HG03095 (cell line): Measurements from ENCODE around the gene OR4K13.

Experiments used
- ATAC-seq: cut with Tn5 transposase; IDR thresholded peaks from one replicate; pipeline ENCODE4 v1.9.1; 2021; ENCODE audit warnings: moderate library complexity; ENCODE audit not compliant: unreplicated experiment

The OR4K13 gene, protein sequence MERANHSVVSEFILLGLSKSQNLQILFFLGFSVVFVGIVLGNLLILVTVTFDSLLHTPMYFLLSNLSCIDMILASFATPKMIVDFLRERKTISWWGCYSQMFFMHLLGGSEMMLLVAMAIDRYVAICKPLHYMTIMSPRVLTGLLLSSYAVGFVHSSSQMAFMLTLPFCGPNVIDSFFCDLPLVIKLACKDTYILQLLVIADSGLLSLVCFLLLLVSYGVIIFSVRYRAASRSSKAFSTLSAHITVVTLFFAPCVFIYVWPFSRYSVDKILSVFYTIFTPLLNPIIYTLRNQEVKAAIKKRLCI

DNA sequence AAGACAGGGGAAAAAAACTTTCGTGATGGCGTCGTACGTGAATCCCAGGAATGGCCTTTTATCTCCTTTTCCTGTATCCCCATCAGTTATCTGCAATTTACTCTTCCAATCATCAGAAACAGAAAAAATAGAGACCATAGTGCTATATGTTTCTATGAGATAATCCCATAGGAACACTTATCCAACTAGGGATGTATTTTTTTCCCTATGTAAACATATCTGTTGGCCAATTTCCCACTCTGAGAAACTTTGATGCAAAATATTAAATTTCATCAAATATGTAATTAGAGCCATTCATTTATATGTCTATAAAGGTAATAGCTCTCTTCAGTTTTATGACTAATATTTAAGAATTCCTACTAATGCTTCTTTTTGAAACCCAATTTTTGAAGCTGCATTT, at the start of gene OR4K13:
TSS of gene OR4K13 (minus strand) at position 101 of the 400 bp plus-strand sequence. CDS start 1,280 bp downstream, outside the sequence.
- ATAC-seq: no peak

DNA sequence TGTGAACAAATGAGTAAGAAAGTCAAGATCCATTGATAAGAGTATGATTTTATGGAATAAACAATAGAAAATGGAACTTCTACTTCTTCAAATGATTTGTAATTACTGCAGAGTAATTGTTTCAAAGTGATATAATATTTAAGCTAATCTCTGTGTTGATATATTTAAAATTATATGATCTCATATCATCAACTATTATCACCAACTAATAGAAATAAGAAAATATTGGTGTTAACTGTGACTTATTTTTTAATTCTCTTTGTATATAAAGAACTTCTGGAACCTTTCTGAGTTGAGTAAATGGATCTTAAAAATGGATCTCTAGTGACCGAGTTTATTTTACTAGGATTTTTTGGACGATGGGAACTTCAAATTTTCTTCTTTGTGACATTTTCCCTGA, 23.9 kb upstream of the OR4K13 start, which contains the start of gene OR4L1:
TSS of gene OR4L1 (plus strand) at position 301 of the 400 bp plus-strand sequence. CDS start at position 301, 0 bp downstream.
- ATAC-seq: no peak

DNA sequence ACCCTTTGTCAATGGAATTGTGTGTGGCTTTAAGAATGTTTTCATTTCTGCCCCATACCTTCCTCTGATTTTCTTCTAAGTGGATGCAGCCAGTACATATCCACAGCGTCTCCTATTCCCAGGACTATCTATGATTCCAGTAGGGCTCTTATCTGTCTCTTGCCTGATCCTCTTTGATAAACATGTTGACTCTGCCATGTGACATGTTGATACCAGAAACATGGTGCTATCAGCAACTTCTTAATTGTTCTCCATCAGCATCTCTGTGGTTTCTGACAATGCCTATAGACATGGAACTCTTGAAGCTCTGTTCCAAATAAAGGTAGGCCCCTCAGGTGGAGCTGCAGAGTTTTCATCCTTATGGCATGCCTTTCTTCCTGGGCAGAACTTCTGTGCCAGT, 12.4 kb upstream of the OR4K13 start:
- no peak for ATAC-seq

DNA sequence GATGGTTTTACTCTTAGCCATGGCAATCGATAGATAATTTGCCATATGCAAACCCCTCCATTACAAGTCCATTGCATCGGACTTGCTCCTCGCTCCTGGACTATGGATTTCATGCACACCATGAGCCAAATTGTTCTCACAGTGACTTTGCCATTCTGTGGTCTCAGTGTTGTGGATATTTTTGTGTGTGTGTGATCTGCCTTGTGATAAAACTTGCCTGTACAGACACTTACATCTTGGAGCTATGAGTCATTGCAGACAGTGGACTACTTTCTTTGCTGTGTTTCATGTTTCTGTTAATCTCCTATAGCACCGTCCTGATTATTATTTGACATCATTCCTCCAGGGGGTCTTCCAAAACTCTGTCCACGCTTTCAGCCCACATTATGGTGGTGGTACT, 8.4 kb upstream of the OR4K13 start:
- ATAC-seq: no peak

DNA sequence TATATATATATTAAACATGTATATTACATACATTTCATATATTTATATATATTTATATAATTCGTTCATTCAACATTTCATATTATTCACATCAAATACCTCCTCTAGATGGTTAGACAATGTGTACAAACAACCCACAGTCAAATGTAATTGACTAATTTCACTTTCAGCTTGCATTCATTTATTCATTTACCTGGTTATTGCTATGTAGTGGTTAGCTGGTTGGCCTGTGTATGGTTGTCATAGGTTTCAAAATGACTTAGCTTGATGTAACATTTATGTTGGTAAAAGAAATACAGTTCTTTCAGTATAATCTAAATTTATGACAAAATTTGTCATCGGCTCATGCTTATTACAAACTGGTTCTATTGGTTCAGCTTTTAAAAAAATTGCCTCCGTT, 389 bp downstream of the OR4K13 start:
- no peak for ATAC-seq

DNA sequence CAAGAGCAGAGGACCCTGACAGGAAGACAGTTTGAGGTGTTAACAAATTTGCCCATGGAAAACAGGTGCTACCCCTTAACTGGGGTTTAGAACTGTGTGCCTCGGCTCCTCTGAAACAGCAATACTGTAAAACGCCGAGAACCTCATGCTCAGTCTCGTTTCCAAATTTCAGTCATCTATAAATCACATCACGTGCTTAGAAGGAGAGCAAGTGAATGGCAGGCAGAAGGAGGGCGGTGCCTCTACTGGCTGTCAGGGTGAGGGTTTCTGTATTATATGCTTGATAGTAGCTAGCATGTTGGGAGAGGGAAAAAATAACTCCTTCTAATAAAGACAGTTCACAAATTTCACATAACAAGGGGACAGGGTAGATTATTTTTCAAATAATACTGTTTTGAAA, 4.8 kb downstream of the OR4K13 start:
- ATAC-seq: no peak

DNA sequence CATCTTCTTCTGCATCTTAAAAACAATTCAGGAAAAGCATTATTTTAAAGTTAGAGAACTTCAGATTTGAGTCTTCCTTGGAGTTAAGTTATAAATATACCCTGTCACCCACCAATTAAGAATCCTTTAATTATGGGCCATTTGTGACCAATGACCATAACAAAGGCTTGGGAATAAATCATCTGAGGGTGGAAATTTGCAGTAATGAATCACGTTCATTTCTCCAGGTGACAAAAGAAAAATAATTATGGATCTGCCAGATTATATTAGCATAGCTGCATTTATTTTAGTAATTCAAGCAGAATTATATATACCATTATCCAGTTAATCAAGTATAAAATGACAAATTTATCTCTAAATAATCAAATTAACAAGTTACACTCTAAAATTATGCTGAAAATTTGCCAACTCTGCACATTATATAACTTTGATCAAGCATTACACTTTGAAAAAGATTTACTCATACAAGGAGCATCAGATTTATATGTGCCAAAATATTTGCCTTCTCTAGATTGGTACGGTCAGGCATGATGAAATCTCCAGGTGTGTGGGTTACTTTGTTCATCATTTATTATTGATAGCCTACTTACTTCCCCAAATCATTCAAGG, 16.5 kb downstream of the OR4K13 start, which contains the start of gene OR4K14:
TSS of gene OR4K14 (minus strand) at position 51 of the 609 bp plus-strand sequence. CDS start 4,114 bp downstream, outside the sequence.
- no peak for ATAC-seq

DNA sequence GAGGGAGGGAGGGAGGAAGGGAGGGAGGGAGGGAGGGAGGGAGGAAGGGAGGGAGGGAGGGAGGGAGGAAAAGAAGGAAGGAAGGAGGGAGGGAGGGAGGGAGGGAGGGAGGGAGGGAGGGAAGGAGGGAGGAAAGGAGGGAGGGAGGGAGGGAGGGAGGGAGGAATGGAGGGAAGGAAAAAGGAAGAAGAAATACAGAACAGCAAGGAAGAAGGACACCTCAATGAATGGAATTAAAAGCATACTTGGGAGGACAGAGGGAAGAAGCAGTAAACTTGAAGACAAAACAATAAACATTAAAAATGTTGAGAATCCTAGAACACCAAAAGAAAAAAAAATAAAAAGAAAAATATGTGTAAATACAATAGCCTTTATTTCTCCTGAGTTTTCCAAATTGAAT, 27.7 kb downstream of the OR4K13 start:
- no peak for ATAC-seq

DNA sequence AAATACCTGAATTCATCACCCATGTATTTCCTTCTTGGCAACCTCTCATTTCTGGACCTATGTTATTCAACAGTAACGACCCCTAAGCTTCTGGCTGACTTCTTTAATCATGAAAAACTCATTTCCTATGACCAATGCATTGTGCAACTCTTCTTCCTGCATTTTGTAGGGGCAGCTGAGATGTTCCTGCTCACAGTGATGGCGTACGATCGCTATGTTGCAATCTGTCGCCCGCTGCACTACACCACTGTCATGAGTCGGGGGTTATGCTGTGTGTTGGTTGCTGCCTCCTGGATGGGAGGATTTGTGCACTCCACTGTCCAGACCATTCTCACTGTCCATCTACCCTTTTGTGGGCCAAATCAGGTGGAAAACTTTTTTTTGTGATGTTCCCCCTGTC, 33.5 kb downstream of the OR4K13 start:
- no peak for ATAC-seq

DNA sequence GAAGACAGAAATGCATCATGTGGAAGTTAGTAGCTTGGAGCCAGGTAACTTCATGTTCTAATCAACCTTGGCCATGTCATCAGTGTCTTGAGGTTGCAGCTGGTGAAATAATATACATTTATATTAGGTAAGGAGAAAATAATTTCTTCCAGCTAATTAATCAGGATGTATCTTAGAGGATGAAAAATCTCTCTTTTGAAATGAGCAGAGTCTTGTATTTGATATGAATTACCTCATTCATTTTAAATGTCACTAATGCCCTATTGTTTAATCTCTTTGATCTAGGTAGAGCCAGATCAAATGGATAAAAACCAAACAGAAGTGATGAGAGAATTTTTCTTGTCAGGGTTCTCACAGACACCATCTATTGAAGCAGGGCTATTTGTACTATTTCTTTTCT, 34.0 kb downstream of the OR4K13 start, which contains the start of gene OR4Q2:
TSS of gene OR4Q2 (plus strand) at position 301 of the 400 bp plus-strand sequence.
- no peak for ATAC-seq

DNA sequence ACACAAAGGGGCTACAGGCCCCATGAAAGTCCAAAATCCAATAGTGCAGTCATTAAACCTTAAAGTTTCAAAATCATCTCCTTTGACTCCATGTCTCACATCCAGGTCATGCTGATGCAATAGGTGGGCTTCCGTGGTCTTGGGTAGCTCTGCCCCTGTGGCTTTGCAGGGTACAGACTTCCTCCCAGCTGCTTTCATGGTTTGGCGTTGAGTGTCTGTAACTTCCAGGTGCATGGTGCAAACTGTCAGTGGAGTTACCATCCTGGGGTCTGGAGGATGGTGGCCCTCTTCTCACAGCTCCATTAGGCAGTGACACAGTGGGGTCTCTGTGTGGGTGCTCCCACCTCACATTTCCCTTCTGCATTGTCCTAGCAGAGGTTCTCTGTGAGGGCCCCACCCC, 42.4 kb downstream of the OR4K13 start:
- ATAC-seq: no peak
